ENCODE measurements around the gene TRIO.

- TF ChIP-seq ZBTB7A (tag by site-specific recombination; IDR thresholded peaks at IDR 0.05; ENCODE audit: low read depth) (no peak), ZNF23 (tag by site-specific recombination; IDR thresholded peaks at IDR 0.05; ENCODE audit: borderline replicate concordance) (no peak), ZBTB11 (tag by site-specific recombination; conservative IDR thresholded peaks at IDR 0.05; ENCODE audit: low read depth) (no peak), CTCF (tag by site-specific recombination; IDR thresholded peaks at IDR 0.05) (no peak), ZNF513 (tag by site-specific recombination; IDR thresholded peaks at IDR 0.05) (no peak)
Observed at GRCh38 chr5:14526493-14526892, 383.4 kb downstream of the TRIO start.
